GM12878 (cell line): ENCODE results near the gene KLF6. TPM values are rescaled to one million over a fixed set of nuclear protein-coding genes. Genes with fewer than 3 reads are reported as not detected.

Source experiments
- ATAC-seq: fragments of 200-7000 bp; cut with Tn5 transposase; 3 replicates; pipeline ENCODE4 v1.9.1; 2020; ENCODE audit warnings: mild to moderate bottlenecking, moderate library complexity
- BruUV-seq: library from RNA; stranded (reverse); fragments of 400-500 nt; replicated peaks from 2 replicates; lab custom pipeline; 2021; lab: Mats Ljungman, UMichigan
- CTCF ChIA-PET: fragments of 300-600 bp; sonication (Branson Sonifier 250); formaldehyde crosslinking; extraction: SDS; loops from one replicate; lab custom pipeline; 2021; ENCODE audit warnings: inconsistent platforms; lab: Yijun Ruan, JAX
- POLR2A ChIA-PET: fragments of 350-600 bp; formaldehyde crosslinking; extraction: SDS; loops from one replicate; lab custom pipeline; 2021; ENCODE audit warnings: inconsistent platforms; lab: Charles Lee
- RAD21 ChIA-PET: fragments of 300-600 bp; sonication (Branson Sonifier 250); formaldehyde crosslinking; loops from one replicate; lab custom pipeline; 2023; ENCODE audit warnings: antibody characterized with exemption; ENCODE audit not compliant: unreplicated experiment; lab: Charles Lee
- SMC1A ChIA-PET: fragments of 300-600 bp; sonication (Branson Sonifier 250); formaldehyde crosslinking; loops from one replicate; lab custom pipeline; 2023; ENCODE audit not compliant: unreplicated experiment, uncharacterized antibody; lab: Charles Lee
- DNase-seq: peaks from one replicate; pipeline ENCODE4 v3.0.0-alpha.2; 2011; ENCODE audit warnings: low read depth, low spot score
- FAIRE-seq: peaks from 3 replicates; lab custom pipeline; 2011; peaks lifted over from hg19 to GRCh38; lab: Jason Lieb, UNC
- H2AFZ ChIP-seq: 2 replicates; pipeline ENCODE4 v1.6.0; 2011; ENCODE audit warnings: low read depth, low read length, control low read depth; ENCODE audit not compliant: control insufficient read depth
- H3K27ac ChIP-seq: 2 replicates; pipeline ENCODE4 v1.5.1; 2011; ENCODE audit warnings: control low read depth; ENCODE audit not compliant: control insufficient read depth, insufficient read depth
- H3K27me3 ChIP-seq, 2 experiments: replicated peaks in 1 of 2; 2 replicates each; pipeline versions ENCODE4 v1.6.0 to v1.6.1; 2011; ENCODE audit warnings: low read length in 1 of 2; ENCODE audit not compliant: control insufficient read depth in 2 of 2, insufficient read depth in 2 of 2
- H3K36me3 ChIP-seq, 2 experiments: 2 replicates each; pipeline ENCODE4 v1.5.1; 2011; ENCODE audit warnings: low read length in 1 of 2; ENCODE audit not compliant: control insufficient read depth in 2 of 2, insufficient read depth in 2 of 2
- H3K4me1 ChIP-seq: 2 replicates; pipeline ENCODE4 v1.6.1; 2011; ENCODE audit warnings: mild to moderate bottlenecking, low read length, moderate library complexity, mixed read lengths; ENCODE audit not compliant: control insufficient read depth, insufficient read depth
- H3K4me2 ChIP-seq: 2 replicates; pipeline ENCODE4 v1.6.0; 2011; ENCODE audit warnings: control low read depth; ENCODE audit not compliant: control insufficient read depth, insufficient read depth
- H3K4me3 ChIP-seq: fragments of 200-600 bp; sonication (generic); 2 replicates; pipeline ENCODE4 v1.5.1; 2016
- H3K79me2 ChIP-seq: 2 replicates; pipeline ENCODE4 v1.6.0; 2011; ENCODE audit warnings: low read length; ENCODE audit not compliant: control insufficient read depth, insufficient read depth
- H3K9ac ChIP-seq: 2 replicates; pipeline ENCODE4 v1.8.0; 2011; ENCODE audit warnings: low read length, control low read depth, mixed read lengths; ENCODE audit not compliant: control insufficient read depth, insufficient read depth
- H3K9me3 ChIP-seq: replicated peaks from 3 replicates; pipeline ENCODE4 v1.5.1; 2011; ENCODE audit warnings: mild to moderate bottlenecking, low read length; ENCODE audit not compliant: control insufficient read depth, insufficient read depth
- H4K20me1 ChIP-seq: 2 replicates; pipeline ENCODE4 v1.6.0; 2011; ENCODE audit not compliant: control insufficient read depth, insufficient read depth
- BACH1 ChIP-seq: fragments of 450-650 bp; IDR thresholded peaks from 2 replicates; pipeline ENCODE4 v1.6.1; 2017; ENCODE audit warnings: mild to moderate bottlenecking, borderline replicate concordance
- NFIC ChIP-seq: IDR thresholded peaks from 2 replicates; pipeline ENCODE4 v1.6.1; 2012; ENCODE audit warnings: low read depth, mild to moderate bottlenecking, inconsistent platforms, low read length, moderate library complexity
- POLR2A ChIP-seq: IDR thresholded peaks from 2 replicates; pipeline ENCODE4 v1.6.1; 2011; ENCODE audit warnings: low read depth, mild to moderate bottlenecking, low read length
- RB1 ChIP-seq: fragments of 450-650 bp; formaldehyde crosslinking; IDR thresholded peaks from 2 replicates; pipeline ENCODE4 v1.6.1; 2017; ENCODE audit warnings: mild to moderate bottlenecking, borderline replicate concordance
- SIN3A ChIP-seq: IDR thresholded peaks from 2 replicates; pipeline ENCODE4 v1.6.1; 2012; ENCODE audit warnings: low read depth, low read length, improper control_type of control experiment
- SREBF2 ChIP-seq: IDR thresholded peaks from 2 replicates; pipeline ENCODE4 v1.6.1; 2012; ENCODE audit warnings: mild to moderate bottlenecking, low read length
- TCF7 ChIP-seq: IDR thresholded peaks from 2 replicates; pipeline ENCODE4 v1.6.1; 2014; ENCODE audit warnings: antibody characterized with exemption, borderline replicate concordance
- WGBS: methylation state at CpG from one replicate; pipeline ENCODE4 v1.1.6; 2016; ENCODE audit warnings: low lambda C conversion rate; ENCODE audit not compliant: insufficient replicate concordance, insufficient coverage; ENCODE audit errors: missing lambda C conversion rate; 5-methylcytosine and 5-hydroxymethylcytosine counted together
- in situ Hi-C: fragments of 300-500 bp; cut with MboI; formaldehyde crosslinking; loops from 9 replicates; pipeline ENCODE4 v1.14.3; 2018; ENCODE audit warnings: mixed read lengths
- intact Hi-C: fragments of 100-400 bp; cut with micrococcal nuclease; formaldehyde crosslinking; loops from one replicate; pipeline ENCODE4 v1.14.2; 2022; ENCODE audit not compliant: unreplicated experiment
- polyA plus RNA-seq, 11 experiments: library from polyadenylated mRNA; depleted of rRNA in 4 of 11; unstranded in 6 of 11; stranded (reverse) in 5 of 11; fragments of >200 nt; fragmentation: Nextera tagmentation in 4 of 11; fragmentation: Illumina TruSeq in 1 of 11; extraction: Ambion mirVana in 4 of 11; extraction: Trizol in 1 of 11; gene quantifications; 1 replicate in 1 of 11; 2 replicates in 10 of 11; pipeline versions ENCODE4 v1.2.1 to v1.2.3, GENCODE V29; 2011 to 2016; ENCODE audit warnings: inconsistent platforms in 2 of 11, missing spikeins in 2 of 11, low read depth in 1 of 11
- total RNA-seq, 4 experiments: library from RNA; depleted of rRNA in 3 of 4; stranded (reverse); fragments of >200 nt in 3 of 4; fragmentation: Illumina TruSeq in 1 of 4; extraction: Trizol in 1 of 4; gene quantifications; 2 replicates each; pipeline versions ENCODE4 v1.2.1 to v1.2.3, GENCODE V29; 2013 to 2021
- TF ChIP-seq, protein P1 (sequence below): fragments of 450-650 bp; IDR thresholded peaks from 2 replicates; pipeline ENCODE4 v1.6.1; 2017; ENCODE audit warnings: borderline replicate concordance
- TF ChIP-seq, protein P2 (sequence below): fragments of 150-350 bp; IDR thresholded peaks from 2 replicates; pipeline ENCODE4 v1.6.1; 2016; ENCODE audit warnings: low read depth, low read length
- TF ChIP-seq, protein P3 (sequence below): fragments of 450-650 bp; conservative IDR thresholded peaks from 2 replicates; pipeline ENCODE4 v1.6.1; 2017; ENCODE audit warnings: mild to moderate bottlenecking, moderate library complexity
- TF ChIP-seq, protein P4 (sequence below): fragments of 450-650 bp; IDR thresholded peaks from 2 replicates; pipeline ENCODE4 v1.6.1; 2018; ENCODE audit warnings: borderline replicate concordance, mild to moderate bottlenecking; ENCODE audit not compliant: partially characterized antibody
- TF ChIP-seq, protein P5 (sequence below): IDR thresholded peaks from 2 replicates; pipeline ENCODE4 v1.6.1; 2012; ENCODE audit warnings: low read depth, low read length, improper control_type of control experiment

KLF6 gene
- total and polyA plus RNA-seq, 10 of the 15 experiments (the other 5 are each of a cell fraction or from before 2014, with no cell fraction given), result 7.4 to 54.1 (median 23.5) TPM

DNA sequence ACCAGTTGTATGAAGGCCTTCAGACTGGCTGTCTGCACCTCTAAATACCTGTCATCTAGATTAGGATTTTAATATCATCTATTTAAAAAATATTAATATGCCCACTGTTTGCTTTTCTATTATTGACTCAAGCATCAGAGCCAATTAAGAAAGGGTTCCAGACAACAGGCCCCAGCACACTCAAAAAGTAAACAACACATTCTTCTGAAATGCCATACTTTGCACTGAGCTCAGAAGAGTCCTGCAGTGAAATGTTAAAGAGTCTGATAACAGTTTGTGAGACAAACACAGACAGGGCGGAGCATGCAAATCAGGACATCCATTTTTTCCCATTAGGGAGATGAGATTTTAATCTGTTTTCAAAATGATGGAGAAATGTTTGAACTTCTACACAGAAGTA is 45.9 kb upstream of the KLF6 start:
- no peak for FAIRE-seq
- Histone ChIP-seq H2AFZ (no peak overlapping the region), H3K4me3 (no peak overlapping the region), H3K27me3 (no peaks in the 10 kb centered on the region), H3K36me3 (no peaks in the 10 kb centered on the region), H3K4me2 (no peak overlapping the region), H3K79me2 (no peaks in the 10 kb centered on the region), H3K27ac (no peak overlapping the region), H4K20me1 (no peaks in the 10 kb centered on the region), H3K4me1 (peaks cover 29% of the 10 kb centered on the region), H3K9me3 (no peaks in the 10 kb centered on the region), H3K9ac (no peak overlapping the region)
- TF ChIP-seq, protein P1, sequence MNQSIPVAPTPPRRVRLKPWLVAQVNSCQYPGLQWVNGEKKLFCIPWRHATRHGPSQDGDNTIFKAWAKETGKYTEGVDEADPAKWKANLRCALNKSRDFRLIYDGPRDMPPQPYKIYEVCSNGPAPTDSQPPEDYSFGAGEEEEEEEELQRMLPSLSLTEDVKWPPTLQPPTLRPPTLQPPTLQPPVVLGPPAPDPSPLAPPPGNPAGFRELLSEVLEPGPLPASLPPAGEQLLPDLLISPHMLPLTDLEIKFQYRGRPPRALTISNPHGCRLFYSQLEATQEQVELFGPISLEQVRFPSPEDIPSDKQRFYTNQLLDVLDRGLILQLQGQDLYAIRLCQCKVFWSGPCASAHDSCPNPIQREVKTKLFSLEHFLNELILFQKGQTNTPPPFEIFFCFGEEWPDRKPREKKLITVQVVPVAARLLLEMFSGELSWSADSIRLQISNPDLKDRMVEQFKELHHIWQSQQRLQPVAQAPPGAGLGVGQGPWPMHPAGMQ, result no peak
- TF ChIP-seq, protein P2, sequence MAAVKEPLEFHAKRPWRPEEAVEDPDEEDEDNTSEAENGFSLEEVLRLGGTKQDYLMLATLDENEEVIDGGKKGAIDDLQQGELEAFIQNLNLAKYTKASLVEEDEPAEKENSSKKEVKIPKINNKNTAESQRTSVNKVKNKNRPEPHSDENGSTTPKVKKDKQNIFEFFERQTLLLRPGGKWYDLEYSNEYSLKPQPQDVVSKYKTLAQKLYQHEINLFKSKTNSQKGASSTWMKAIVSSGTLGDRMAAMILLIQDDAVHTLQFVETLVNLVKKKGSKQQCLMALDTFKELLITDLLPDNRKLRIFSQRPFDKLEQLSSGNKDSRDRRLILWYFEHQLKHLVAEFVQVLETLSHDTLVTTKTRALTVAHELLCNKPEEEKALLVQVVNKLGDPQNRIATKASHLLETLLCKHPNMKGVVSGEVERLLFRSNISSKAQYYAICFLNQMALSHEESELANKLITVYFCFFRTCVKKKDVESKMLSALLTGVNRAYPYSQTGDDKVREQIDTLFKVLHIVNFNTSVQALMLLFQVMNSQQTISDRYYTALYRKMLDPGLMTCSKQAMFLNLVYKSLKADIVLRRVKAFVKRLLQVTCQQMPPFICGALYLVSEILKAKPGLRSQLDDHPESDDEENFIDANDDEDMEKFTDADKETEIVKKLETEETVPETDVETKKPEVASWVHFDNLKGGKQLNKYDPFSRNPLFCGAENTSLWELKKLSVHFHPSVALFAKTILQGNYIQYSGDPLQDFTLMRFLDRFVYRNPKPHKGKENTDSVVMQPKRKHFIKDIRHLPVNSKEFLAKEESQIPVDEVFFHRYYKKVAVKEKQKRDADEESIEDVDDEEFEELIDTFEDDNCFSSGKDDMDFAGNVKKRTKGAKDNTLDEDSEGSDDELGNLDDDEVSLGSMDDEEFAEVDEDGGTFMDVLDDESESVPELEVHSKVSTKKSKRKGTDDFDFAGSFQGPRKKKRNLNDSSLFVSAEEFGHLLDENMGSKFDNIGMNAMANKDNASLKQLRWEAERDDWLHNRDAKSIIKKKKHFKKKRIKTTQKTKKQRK, result no peak
- no peak for TF ChIP-seq NFIC
- TF ChIP-seq, protein P3, sequence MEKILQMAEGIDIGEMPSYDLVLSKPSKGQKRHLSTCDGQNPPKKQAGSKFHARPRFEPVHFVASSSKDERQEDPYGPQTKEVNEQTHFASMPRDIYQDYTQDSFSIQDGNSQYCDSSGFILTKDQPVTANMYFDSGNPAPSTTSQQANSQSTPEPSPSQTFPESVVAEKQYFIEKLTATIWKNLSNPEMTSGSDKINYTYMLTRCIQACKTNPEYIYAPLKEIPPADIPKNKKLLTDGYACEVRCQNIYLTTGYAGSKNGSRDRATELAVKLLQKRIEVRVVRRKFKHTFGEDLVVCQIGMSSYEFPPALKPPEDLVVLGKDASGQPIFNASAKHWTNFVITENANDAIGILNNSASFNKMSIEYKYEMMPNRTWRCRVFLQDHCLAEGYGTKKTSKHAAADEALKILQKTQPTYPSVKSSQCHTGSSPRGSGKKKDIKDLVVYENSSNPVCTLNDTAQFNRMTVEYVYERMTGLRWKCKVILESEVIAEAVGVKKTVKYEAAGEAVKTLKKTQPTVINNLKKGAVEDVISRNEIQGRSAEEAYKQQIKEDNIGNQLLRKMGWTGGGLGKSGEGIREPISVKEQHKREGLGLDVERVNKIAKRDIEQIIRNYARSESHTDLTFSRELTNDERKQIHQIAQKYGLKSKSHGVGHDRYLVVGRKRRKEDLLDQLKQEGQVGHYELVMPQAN, result no peak
- TF ChIP-seq SIN3A, result no peak
- TF ChIP-seq, protein P4, sequence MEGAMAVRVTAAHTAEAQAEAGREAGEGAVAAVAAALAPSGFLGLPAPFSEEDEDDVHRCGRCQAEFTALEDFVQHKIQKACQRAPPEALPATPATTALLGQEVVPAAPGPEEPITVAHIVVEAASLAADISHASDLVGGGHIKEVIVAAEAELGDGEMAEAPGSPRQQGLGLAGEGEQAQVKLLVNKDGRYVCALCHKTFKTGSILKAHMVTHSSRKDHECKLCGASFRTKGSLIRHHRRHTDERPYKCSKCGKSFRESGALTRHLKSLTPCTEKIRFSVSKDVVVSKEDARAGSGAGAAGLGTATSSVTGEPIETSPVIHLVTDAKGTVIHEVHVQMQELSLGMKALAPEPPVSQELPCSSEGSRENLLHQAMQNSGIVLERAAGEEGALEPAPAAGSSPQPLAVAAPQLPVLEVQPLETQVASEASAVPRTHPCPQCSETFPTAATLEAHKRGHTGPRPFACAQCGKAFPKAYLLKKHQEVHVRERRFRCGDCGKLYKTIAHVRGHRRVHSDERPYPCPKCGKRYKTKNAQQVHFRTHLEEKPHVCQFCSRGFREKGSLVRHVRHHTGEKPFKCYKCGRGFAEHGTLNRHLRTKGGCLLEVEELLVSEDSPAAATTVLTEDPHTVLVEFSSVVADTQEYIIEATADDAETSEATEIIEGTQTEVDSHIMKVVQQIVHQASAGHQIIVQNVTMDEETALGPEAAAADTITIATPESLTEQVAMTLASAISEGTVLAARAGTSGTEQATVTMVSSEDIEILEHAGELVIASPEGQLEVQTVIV, result no peak
- TF ChIP-seq TCF7, result no peak
- TF ChIP-seq BACH1, result no peak
- TF ChIP-seq SREBF2, result no peak
- TF ChIP-seq, protein P5, sequence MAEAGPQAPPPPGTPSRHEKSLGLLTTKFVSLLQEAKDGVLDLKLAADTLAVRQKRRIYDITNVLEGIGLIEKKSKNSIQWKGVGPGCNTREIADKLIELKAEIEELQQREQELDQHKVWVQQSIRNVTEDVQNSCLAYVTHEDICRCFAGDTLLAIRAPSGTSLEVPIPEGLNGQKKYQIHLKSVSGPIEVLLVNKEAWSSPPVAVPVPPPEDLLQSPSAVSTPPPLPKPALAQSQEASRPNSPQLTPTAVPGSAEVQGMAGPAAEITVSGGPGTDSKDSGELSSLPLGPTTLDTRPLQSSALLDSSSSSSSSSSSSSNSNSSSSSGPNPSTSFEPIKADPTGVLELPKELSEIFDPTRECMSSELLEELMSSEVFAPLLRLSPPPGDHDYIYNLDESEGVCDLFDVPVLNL, result no peak
- TF ChIP-seq RB1, result no peak
- no peak for TF ChIP-seq POLR2A
- CTCF ChIA-PET, result interaction anchor here (1.1 to 2.4 kb wide), 3 partner anchors 20 to 71 kb away, joined by 3 to 7 read pairs (median 4); no protein-coding TSS in a partner anchor
- ATAC-seq, result no peak
- SMC1A ChIA-PET, result interaction anchor here (0.8 to 15.5 kb wide), 11 partner anchors 10 to 63 kb away, joined by 3 to 280 read pairs (median 5); no protein-coding TSS in a partner anchor
- in situ Hi-C loops (no loop called here), intact Hi-C loops (no loop called here)
- BruUV-seq, result no TSS peak
- RAD21 ChIA-PET, result interaction anchor here (1.9 to 10.6 kb wide), 5 partner anchors 19 to 47 kb away, joined by 5 to 135 read pairs (median 14); partner anchors contain the start of gene KLF6
- no peak for DNase-seq
- POLR2A ChIA-PET, result interaction anchor here (0.7 to 3.6 kb wide), 4 partner anchors 8 to 45 kb away, joined by 3 to 24 read pairs (median 4); partner anchors contain the start of gene KLF6
- WGBS, result 92% methylated on average over 1 of the region's 1 CpG
